ENCODE data around the gene RHEB.
"Not testable (repeated sequence)": the region's sequence is repeated elsewhere in the genome, so short reads cannot be mapped to it uniquely, and the experiment has no call there.

RHEB gene, protein sequence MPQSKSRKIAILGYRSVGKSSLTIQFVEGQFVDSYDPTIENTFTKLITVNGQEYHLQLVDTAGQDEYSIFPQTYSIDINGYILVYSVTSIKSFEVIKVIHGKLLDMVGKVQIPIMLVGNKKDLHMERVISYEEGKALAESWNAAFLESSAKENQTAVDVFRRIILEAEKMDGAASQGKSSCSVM

DNA sequence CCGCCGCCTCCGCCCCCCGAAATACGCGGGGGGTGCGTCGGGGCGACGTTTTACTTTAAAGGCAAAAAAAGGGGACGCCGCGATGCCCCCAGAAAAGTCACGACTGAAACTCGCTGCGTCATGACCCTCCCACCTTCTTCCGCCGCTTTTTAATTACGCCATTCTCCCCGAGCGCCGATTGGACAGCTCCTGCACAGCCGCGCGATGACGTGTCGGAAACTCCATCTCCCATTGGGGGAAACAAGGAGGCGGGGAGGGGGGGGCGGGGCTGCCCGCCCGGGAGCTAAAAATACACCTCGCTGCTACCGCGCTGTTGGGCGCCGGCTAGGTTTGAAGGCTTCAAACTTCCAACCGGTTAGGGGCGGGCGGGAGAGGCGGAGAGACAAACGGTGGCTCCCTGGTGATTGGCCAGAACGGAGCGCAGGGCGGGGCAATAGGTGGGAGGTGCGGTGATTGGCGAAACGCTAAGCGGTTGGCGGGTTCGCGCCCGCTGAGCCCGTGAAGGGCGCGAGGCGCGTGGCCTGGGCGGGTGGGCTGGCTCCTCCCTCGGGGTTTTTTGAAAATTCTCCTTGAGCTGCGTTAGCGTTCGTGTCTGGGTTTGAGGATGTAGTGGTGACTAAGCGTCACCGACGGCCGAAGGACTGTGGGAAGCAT is at the start of gene RHEB:
Gene RHEB (minus strand): TSS at position 131 of the 654 bp plus-strand sequence. CDS start 384 bp downstream, outside the sequence.
- peak; percentile 91 for DNase-seq

DNA sequence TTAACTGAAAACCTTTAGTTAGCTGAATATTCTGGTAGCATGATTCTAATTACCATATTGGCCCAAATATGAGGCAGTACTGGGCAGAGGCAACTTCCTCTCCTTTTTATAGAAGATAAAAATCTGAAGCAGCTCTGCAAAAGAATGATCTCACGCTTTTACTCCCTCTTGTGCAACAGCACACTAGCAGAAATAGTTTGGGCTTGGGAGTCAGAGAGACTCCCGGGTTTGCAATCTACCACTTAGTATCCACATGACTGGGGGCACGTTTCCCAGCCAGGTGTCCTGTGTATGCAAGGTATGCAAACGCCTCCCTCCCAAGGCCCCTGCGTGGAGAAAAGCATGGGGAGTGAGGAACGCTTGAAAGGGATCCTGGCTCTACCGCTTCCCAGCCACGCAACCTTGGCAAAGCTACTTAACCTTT is 47.2 kb upstream of the RHEB start:
- no peak for DNase-seq

DNA sequence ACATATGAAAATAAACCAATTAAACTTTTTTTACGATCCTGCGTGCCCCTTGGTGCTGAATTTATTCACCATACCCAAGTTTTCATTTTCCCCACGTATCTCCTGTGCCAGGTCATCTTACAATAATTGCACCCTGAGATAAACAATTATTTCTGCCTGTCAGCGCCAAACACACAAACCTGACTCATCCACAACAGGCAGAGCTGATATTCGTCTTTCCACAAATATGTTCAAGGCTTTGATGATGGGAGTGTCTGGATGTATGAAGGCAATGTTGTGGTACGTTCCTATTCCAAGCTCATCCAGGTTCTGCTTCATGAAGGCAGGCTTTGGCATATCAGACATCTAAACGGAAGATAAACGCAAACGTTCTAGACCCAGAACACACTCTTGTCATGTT is 45.8 kb upstream of the RHEB start:
- no peak for DNase-seq

DNA sequence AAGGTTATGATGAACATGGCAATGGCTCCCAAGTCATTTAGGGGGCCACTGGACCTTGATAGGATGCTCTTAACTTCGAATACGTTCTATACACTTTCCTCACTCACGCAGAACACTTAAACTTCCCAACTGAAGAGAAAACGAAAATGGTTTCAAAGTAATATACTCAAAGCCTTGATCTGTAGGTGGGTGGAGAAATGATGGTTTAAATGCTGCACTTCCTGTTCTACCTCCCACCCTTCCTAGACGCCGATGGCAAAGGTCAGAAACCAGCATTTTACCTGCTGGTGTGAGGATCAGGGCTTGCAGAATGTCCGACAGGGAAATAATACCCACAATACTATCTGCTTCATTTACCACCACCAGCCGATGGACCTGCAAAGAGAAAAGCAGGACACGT is 40.5 kb upstream of the RHEB start:
- DNase-seq = no peak

DNA sequence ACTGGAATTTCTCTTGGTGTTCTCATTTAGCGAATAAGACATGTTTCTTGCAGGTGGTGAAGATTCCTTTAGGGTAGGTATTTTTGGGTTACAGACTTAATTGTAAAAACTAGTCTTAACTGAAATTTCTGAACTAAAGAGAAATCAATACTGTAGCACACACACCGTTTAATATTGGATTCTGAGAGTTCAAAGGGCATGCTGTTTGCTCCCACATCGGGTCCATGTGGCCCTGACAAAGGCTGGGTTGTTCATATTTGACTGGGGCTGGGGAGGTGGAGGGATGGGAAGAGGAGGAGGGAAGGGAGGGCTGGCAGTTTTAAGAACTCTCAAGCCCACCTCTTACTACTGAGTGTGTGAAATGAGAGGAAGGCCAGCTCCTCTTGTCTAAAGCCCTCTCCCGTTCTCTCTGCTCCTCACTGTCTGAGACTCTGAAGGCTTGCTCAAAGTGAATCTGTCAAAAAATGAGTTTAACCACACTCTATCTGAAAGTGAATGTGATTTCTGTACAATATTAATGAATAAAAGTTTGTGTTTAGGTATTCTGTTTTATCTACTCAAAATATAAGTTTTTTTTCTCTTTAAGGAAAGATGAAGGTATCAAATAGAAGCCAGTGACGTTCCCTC is 40.0 kb upstream of the RHEB start:
- no peak for DNase-seq

DNA sequence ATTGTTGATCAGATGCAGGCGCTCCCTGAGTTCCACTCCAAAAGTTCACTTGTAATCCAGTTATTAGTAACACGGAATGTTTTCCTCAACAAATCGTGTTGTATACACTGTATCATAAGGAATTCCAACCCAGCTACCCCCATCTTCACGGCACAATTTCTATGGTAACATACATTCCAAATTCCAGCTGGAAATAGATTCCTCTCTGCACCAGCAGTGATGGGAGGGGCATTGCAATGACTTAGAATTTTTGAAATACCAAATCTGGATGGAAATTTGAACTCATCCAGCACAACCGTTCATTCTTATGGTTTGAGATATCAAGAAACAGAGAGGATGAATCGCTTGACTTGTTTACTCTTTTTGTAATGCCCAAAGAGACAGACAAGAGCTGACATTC is 38.9 kb upstream of the RHEB start:
- no peak for DNase-seq

DNA sequence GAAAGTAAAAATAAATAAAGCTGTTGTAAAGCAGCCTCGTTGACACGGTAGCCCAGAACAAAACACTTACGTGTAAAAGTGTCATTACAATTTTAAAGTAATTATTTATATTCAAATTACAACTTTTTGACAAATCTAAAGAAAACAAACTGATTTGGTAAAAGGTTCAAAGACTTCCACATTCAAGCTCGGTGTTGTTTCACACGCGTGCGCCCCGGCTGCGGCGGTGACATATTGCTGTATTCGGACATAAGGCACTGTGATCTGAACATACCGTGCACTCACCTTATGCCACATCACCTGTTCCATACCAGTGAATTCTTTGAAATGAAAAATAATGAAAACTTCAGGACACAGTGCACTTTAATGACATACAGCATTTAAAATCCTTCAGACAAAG is 36.9 kb upstream of the RHEB start:
- no peak for DNase-seq

DNA sequence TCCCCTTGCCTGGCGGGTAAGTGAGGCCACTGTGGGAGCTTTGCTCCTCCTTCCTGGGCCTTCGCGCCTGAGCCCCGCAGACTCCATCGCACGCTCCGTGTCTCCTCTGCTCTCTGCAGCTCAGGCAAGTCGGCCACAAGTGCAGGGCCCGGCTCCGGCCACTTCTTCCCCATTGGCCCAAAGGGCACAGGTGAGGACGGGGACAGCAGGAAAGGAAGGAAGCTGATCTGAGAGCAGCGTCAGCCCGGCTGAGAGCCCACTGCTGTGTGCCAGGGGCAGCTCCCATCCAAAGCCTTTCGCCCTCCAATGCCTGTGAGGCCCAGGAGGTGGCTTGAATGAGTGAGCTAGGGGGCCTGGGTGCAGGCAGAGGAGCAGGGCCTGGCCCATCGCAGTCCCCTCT is 33.7 kb upstream of the RHEB start:
- no peak for DNase-seq

DNA sequence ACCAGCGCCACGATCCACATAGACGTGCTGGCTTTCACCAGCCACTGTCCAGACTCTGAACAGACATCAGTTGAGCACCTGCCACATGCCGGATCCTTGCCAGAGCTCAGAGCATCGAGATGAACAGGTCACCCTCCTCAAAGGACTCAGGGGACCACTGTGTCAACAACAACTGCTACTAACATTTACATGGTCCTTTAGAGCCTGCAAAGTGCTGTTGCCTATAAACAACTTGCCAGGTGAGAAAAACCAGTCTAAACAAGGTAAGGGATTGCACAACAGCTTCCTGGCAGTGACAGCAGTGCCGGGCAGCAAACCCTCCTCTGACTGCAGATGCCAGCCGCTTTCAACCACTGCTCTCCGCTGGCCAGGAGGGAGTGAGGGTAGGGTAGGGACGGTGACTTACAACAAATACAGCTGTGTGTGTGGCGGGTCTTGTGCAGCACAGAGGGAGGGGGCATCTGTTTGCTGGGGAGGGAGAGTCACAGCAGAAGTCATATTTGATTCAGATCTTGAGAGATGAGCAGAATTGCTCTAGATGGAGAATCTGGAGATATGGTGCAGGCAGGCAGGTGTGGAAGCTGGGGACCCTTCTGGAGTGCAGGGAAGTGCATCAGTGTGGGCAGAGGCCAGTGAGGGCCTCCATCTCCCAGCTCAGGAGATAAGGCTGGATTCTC is 32.8 kb upstream of the RHEB start:
- DNase-seq = peak; percentile 45

DNA sequence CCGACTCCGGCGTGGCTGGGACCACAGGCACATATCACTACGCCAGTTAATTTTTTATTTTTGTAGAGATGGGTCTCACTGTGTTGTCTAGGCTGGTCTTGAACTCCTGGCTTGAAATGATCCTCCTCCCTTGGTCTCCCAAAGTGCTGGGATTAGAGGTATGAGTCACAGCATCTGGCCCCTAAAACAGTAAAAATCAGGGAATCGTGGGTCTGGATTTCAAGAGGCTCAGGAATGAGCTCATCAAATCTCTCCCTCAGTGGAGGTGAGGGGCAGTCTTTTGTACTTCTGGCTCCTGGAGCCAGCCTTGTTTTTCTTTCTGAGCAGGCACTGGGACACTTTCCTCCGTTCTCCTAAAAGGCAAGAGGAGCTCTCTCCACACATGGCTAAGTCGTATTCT is 32.1 kb upstream of the RHEB start:
- no peak for DNase-seq

DNA sequence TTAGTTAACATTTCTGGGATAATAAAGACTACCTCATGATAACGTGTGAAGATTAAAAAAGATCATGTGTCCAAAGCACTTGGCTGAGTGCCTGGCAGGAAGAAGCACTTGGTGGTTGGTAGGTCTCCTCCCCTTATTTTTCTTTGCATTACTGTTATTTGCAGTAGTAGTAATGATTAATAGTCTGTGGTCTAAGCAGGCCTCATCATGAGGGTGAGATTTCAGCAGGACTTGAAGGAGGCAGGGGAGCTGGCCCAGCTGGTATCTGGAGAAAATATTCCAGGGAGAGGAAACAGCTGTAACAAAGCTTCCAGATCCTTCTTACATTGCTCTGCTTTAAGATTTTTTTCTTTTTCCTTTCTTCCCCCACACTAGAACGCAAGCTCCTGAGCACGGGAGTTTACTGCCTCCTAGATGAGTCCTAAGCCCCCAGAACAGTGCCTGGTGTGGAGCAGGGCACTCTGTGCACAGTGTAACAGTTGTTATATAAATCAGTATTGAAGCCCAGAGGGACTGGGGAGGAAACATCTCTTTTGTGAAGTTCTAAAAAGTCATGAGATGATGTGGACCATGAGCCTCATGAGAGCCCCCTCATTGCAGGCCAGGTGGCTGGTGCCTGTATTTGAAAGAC is 31.1 kb upstream of the RHEB start:
- DNase-seq = no peak

DNA sequence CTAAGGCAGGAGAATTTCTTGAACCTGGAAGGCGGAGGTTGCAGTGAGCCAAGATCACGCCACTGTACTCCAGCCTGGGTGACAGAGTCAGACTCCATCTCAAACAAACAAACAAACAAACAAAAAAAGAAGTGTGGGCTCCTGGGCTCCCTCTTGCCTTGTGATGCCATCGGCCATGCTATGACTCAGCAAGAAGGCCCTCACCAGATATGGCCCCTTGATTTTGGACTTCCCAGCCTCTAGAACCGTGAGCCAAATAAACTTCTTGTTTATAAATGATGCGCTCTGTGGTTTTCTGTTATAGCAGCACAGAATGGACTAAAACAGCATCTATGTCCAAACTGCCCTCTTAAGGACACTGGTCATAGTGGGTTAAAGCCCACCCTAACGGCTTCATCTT is 29.9 kb upstream of the RHEB start:
- no peak for DNase-seq

DNA sequence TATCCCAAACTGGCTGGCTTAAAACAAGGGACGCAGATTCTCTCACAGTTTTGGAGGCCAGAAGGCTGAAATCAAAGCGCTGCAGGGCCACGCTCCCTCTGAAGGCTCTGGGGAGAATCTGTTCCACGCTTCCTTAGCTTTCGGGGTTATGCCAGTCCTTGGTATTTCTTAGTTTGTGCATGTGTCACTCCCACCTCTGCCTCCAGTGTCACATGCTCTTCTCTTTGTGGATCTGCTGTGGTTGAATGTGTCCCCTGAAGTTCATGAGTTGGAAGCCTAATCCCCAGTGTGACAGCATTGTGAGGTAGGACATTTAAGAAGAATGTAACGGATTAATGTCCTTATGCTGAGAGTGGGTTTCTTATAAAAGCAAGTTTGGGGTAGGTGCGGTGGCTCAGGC is 29.4 kb upstream of the RHEB start:
- no peak for DNase-seq

DNA sequence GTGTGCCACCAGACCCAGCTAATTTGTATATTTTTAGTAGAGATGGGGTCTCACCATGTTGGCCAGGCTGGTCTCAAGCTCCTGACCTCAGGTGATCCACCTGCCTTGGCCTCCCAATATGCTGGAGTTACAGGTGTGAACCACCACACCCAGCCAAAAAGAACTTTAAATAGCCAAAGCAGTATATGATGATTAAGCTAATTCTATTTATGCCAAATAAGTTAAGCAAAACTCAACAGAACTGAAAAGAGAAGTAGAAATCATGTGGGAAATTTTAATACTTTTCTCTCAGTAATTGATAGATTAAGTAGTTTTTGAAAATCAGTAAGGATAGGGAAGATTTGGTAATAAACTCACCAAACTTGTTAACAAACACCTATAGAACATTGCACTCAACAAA is 24.5 kb upstream of the RHEB start:
- DNase-seq = no peak

DNA sequence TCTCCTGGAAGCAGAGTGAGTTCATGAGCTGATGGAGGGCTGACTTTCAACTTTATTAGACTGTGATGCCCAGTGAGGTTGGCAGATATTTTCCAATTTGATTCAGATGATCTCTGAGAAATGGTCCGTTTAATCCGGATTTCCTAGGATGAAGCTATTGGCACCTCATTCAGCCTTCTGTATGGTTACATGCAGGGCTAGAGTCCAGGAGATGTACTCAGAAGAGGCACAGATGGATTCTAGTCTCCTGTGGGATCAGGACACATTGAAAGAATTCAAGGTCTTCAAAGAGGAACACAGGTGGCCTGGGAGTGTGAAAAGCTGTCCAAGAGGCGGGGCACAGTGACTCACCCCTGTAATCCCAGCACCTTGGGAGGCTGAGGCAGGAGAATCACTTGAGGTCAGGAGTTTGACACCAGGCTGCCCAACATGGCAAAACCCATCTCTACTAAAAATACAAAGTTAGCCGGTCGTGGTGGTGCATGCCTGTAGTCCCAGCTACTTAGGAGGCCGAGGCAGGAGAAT is 23.0 kb upstream of the RHEB start:
- no peak for DNase-seq

DNA sequence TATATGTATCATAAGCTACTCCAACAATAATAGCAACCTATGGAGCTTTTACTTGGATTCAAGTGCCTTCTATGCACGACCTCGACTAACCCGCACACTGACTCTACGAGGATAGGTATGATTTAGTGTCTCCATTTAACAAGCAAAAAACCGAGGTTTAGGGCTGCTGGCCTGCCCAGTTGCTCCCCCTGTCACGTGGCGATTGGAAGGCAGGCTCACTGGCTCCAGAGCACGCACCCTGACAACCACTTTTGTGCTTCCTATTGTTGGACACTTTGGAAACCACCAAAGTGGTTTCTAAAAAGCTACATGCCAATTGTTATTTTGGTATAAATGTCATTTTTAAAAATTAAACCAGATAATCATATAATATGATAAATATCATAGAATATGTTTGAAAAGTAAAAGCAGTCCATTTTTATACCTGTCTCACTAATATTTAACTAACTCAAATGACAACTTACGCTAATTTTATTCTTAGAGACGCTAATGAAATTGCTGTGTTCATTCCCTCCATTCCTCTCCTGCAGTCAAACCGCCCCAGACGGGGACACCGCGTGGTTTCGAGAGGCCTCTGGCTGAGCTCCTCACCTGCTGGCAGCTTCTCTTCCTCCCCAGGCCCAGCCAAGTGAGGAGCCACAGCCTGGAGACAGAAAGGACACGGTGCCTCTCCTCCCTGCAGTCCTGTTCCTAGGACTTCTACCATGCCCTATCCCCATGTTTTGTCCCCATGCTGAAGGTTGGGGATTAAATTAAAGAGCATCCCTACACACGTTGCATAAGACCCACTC is 22.2 kb upstream of the RHEB start:
- no peak for DNase-seq

DNA sequence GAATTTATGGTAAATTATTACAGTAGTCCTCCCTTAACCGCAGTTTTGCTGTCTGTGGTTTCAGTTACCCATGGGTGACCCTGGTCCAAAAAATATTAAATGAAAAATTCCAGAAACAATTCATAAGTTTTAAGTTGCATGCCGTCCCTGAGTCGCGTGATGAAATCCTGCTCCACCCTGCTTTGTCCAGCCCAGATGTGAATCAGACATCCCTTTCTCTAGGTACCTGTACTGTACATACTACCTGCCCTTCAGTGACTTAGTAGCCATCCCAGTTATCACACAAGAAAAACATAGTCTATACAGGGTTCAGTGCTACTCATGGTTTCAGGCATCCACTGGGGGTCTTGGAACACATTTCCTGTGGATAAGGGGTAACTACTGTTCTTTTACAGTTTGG is 20.5 kb upstream of the RHEB start:
- no peak for DNase-seq

DNA sequence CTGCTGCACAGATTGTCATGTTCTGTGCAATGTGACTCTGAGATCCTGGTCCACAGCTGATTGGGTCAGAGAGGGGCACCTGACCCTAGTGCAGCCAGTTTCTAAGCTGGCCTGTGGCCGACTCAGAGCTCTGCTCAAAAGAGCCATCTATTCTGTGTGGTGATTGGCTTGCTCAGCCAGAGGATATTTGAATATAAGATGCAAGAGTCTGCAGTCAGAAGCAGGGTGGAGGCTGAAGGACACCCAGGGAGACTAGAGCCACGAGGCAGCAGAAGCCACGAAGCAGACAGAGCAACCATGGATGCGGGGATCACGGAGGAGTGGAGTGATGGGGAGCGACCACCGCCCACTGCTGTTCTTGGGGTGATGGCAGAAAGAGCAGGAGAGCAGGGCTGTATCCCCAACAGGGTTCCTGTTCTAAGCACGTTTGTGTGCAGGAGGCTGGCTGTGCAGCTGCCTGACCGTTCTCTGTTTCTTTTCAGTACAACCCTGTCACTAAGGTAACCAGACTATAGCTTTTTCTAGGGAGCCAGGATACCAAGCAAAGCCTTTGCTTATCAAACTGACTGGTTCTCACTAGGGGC is 19.5 kb upstream of the RHEB start:
- no peak for DNase-seq

DNA sequence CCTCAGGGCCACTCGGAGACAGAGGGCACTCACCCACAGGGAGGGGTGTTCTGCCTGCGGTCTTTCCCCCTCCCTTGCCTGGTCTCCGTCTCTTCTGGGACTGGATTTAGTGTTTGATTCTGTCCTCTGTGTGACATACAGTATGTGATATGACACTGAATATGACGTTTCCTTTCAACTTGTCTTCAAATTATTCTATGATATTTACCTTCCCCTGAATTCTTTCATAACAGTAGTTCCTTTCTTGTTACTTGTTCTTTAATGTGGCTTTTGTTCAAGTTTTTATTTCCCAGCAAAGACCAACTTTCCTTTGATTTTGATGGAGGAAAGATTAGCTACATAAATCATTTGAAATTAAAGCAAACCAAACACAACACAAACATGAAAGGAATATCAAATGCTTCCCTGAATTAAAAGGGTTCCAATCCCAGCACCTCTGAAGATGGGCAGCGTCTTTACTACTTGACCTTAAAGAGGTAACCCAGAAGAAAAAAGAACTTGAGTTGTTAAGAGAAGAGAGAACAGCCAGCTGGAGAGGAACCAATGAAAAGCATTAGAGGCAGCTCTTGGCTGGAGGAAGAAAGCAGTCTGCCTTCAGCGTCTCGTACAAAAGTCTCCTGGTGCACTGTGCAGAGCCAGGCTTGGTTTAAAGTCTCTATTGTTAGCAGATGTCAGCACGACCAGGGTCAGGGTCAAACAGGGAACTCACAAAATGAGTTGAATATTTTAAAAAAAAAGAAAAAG is 18.3 kb upstream of the RHEB start:
- DNase-seq = no peak

DNA sequence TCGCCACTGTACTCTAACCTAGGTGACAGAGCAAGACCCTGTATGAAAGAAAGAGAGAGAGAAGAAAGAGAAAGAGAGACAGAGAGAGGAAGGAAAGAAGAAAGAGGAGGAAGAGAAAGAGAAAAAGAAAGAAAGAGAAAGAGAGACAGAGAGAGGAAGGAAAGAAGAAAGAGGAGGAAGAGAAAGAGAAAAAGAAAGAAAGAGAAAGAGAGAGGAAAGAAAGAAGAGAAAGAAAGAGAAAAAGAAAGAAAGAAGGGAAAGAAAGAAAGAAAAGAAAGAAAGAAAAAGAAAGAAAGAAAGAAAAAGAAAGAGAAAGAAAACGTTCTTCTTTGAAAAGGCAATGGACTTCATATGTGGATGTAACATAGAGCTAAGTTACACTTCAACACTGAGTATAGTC is 16.5 kb upstream of the RHEB start:
- DNase-seq = not testable (repeated sequence)

DNA sequence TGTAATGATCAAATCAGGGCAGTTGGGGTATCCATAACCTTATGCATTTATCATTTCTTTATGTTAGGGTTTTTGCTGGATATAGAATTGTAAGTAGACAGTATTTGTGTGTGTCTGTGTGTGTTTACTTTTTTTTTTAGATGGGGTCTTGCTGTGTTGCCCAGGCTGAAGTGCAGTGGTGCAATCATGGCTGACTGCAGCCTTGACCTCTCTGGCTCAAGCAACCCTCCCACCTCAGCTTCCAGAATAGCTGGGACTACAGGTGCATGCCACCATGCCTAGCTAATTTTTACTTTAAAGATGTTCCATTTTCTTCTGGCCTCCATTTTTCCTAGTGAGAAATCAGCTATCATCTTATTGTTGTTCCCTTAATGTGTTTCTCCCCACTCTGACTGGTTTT is 10.1 kb upstream of the RHEB start:
- DNase-seq = no peak

Data from NCI-H187 treated with DMSO at 0.1 percent for 48 hours (cell line).